Measurements from ENCODE around the gene PACRG. TPM values are rescaled to one million over a fixed set of nuclear protein-coding genes. Genes with fewer than 3 reads are reported as not detected.

PACRG gene
- total RNA-seq, 1 donor from 2014 or later = 11.5 TPM

DNA sequence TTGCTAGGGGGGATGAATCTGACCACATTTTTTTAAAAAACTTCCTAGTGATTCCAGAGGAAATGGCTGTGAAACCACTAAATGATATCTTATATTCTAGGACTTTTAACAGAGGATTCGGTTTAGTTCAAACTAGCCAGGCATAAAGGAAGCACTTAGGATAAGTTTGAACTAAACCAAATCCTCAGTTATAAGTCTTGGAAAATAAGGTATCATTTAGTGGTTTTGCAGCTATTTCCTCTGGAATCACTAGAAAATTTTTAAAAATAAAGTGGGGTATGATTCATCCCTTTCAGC is 358.8 kb downstream of the PACRG start:
- DNase-seq = no peak

DNA sequence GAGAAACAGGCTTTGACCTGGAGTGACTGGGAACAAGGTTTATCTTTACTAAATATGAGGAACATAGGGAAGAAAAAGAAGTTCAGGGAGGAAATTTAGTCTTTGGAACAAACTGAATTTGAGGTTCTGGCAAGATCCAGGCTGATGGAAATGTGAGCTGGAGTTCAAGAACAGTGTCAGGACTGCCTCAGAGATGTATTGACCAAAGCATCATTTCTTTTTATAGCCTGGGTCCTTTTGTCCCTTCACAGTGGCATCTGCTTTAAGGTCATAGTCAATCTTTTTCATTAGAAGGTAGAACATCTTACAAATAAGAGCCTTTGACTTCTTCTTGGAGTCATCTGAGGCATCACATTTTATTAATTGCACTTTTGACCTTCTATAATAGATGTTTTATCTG is 360.2 kb downstream of the PACRG start:
- no peak for DNase-seq

- DNase-seq = peak; percentile 11
These were observed 365.1 kb downstream of the PACRG start for GRCh38 chr6:163092876-163093275.

- no peak for DNase-seq
These were observed 367.1 kb downstream of the PACRG start for GRCh38 chr6:163094881-163095280.

DNA sequence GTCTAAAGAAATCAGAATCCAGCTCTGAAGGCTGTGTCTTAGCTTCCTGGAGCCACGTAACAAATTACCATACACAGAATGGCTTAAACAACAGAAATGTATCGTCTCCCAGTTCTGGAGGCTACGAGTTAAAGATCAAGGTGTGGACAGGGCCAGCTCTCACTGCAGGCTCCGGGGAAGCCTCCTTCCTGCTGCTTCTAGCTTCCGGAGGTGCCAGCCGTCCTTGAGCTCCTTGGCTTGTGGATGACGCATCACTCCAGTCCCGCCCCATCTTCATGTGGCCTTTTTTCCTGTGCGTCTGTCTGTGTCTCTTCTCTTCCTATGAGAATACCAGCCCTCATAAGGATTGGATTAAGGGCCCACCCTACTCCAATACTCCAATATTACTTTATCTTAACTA is 367.6 kb downstream of the PACRG start:
- DNase-seq = no peak

DNA sequence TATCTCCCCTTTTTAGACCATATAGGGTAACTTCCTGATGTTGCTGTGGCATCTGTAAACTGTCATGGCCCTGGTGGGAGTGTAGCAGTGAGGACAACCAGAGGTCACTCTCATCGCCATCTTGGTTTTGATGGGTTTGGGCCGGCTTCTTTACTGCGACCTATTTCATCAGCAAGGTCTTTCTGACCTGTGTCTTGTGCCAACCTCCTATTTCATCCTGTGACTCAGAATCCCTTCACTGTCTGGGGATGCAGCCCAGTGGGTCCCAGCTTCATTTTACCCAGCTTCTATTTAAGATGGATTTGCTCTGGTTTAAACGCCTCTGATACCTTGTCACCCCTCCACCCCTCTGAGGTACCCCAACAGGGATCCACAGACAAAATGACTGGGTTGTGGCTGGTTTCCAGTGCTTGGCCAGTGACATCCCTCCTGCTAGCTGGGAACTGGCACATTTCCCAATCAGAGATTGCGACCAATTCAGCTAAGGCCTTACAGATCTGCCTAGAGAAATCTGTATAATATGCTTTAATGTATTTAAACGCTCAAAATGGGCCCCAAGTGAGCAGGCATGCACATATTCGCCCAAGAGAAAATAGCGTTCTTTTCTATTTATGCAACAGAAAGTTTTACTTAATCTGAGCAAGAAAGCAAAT is 371.2 kb downstream of the PACRG start:
- peak; percentile 25 for DNase-seq

DNA sequence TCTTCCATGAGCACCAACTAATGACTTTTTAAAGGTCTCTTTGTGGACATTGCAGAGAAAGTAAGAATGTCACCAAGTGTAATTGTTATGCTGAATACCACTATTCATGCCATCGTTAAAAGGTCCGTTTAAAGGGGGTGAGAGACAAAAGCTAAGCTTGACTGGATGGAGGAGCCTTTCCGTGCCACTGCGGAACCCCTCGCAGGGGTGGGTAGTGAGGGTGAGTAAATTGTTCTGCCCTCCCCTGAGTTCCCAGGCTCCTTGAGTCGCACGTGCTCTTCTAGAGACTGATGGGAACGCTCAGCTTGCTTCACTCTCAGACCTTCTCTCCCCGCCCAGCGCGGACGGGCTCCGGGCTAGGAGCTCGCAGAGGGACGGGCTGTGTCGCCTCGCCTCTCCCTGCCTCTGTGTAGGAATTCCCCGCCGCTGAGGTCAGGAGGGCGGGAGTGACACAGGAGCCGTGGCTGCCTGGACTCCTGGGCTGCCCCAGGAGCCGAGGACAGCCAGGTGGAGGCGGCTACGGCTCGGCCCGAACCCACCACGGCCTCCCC is 371.9 kb downstream of the PACRG start:
- DNase-seq = no peak

DNA sequence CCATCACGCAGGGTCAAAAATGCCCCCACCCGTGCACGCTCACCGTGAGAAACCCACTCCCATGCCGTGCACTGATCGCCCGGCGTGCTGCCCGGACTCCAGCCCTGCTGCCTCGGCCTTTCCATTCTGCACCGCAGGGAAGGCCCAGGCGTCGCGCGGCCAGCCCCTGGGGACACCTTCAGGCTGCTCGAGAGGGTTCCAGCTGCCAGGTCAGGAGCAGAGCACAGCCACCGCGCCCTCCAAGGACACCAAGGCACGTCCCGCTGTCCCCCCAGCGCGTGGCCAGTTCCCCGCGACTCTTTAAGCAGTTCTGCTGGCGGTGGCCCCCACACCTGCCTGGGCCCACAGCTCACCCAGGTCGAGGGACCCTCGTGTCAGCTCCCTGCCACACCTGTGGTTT is 372.5 kb downstream of the PACRG start:
- no peak for DNase-seq

DNA sequence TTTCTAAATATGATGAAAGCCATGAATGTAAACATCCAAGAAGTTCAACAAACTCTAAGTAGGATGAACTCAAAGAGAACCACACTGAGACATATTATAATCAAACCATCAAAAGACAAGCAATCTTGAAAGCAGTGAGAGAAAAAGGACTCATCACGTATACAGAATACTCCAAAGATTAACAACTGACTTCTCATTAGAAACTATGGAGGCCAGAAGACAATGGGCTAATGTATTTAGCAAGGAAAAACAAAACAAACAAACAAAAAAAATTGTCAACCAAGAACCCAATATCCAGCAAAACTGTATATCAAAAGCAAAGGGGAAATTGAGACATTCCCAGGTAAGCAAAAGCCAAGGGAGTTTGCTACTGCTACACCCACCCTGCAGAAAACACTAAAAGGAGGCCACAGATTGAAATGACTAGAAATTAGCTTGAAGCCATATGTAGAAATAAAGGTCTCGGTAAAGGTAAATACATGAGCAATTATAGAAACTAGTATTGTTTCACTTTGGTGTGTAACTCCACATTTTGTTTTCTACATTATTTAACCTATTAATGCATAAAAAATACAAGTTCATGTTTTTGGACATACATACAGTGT is 385.7 kb downstream of the PACRG start:
- no peak for DNase-seq

- DNase-seq = no peak
These were observed 391.2 kb downstream of the PACRG start for GRCh38 chr6:163118941-163119340.

GRCh38 chr6:163120223-163120622 is 392.4 kb downstream of the PACRG start:
- DNase-seq = no peak

DNA sequence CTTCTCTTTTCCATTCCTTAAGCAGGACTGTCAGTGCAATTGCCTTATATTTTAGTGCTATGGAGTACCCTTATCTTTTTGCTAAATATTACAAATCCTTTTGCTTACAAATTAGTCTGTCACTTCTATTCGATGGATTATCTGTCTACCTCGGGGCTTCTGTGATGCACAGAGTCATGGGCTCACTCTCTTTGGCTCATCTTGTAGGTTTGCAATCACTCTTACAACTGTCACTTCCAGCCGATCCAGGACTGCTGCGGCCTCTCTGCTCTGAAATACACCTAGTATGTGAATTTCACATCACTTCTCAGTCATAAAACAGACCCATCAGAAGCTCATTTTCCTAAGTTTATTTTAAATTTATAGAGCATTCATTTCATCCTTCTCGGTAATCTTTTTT is 393.5 kb downstream of the PACRG start:
- DNase-seq = no peak

DNA sequence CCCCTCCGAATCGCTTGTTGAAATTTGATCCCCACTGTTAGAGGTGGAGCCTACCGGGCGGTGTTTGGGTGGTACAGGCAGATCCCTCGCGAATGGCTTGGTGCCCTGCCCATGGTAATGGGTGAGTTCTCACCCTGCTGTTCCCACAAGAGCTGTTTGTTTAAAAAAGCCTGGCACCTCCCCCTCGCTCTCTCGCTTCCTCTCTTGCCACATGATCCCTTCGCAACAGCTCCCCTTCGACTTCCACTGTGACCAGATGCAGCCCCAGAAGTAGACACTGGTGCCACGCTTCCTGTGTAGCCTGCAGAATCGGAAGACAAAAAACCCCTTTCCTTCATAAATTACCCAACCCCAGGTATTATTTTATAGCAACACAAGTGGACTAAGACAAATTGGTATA is 394.6 kb downstream of the PACRG start:
- DNase-seq = no peak

DNA sequence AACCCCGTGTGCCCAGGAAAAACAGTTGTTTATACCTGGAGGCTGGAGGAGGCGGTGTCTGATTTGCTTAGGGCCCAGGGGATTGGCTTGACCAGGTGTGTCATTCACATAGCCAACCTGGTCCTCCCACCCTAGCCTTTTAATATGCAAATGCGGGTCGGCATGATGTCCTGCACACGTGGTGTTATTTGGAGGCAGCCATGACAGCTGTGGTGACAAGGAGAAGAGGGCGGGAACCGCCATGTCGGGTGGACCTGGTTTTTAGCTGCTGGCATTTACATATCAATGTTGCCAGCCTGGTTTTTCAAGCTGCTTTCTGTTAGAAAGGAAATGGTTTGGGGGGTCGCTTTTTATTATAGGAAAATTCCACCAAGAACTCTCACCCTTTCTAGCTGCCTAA is 395.3 kb downstream of the PACRG start:
- no peak for DNase-seq

- no peak for DNase-seq
These were observed 399.0 kb downstream of the PACRG start for GRCh38 chr6:163126741-163127140.

DNA sequence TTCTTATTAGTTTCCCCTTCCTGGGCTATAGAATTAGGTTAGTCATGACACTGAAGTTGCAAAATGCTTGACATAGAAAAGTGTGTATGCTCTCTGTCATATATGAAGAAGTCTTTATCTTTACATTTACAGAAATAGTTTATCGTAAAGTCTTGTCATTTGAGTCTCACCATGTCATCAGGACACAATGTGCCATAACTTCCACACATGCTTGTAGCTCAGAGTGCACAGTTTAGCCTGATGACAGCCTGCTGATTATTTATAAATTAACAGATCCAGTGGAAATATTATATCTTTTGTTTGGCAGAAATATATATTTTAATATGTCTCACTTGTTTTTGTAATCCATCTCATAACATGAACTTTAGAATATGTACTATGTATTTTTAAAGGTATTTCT is 399.8 kb downstream of the PACRG start:
- no peak for DNase-seq

DNA sequence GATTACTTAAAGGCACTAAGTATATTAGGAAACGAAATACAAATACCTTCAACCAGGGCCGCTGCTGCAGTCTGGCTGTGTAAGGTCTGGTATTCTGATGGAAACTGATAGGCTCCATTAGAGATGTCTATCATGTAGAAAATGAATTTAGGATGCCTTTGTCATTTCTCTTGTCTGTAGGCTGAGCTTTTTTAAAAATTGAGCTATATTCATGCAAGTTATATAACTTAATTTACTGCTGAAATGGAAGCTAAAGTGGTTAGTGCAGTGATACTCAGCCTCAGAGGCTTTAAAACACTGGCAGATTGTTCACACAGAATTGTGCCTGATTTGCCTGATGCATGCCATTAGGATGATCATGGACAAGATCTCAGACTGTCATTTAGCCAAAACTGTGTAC is 400.6 kb downstream of the PACRG start:
- no peak for DNase-seq

DNA sequence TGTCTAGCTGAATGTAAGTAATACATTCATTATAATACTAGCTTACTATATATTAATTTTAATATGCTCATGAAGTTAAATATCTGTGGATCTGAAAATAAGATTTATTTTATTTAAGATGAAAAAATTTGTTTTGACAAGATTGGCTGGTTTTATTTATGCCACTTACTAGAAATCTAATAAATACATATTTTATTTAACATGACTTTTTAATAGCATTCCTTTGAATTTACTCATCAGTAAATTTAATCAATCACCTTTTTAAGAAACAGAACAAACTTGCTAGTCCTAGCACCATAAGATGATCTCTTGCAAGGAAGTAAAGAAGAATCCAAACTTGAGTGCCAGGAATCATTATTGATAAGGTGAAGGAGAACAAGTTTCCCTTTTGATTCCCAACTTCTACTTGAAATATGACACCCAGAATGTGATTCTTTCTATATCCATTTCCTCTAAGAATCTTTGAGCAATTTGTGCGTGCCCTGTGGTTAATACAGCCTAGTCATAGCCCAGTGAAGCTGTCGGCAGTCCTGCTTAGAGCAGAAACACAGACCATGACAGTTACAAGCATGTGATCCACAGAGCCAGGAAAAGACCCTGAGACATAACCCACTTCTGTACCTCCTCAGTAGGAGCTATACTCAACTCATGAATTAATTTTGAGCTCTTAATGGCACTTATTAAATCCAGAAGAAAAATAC is 404.4 kb downstream of the PACRG start:
- DNase-seq = no peak

GRCh38 chr6:163133017-163133416 is 405.2 kb downstream of the PACRG start:
- DNase-seq = no peak

DNA sequence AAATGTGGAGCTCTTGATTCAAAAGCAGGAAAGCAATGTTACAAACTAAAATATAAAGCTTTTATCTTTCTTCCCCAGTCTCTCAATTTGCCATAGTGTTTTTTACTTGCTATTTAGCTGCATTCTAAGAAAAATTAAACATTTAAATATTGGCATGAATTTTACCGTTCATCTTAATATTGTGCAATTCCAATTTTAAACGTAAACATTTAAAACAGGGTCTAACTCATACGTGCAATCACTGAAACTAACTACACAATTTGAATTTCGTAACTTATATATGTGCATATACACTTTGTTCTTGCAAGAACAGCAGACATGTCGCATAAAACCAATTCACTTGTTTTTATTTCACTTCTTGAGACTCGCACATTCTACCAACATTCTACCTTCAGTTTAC is 405.9 kb downstream of the PACRG start:
- no peak for DNase-seq

GRCh38 chr6:163136681-163137397 is 409.1 kb downstream of the PACRG start:
- DNase-seq = no peak

GRCh38 chr6:163137398-163137881 is 409.7 kb downstream of the PACRG start:
- no peak for DNase-seq

- DNase-seq = no peak
These were observed 418.3 kb downstream of the PACRG start for GRCh38 chr6:163146036-163146435.

Data from tongue (tissue), 2 donors.